Renal cortical epithelial cell (primary cell): ENCODE measurements around the gene IST1. TPM values are rescaled to one million over a fixed set of nuclear protein-coding genes. Genes with fewer than 3 reads are reported as not detected.
A peak's percentile ranks its signal among the peaks of the same experiment; 100 is the strongest.
"Not testable (repeated sequence)": the region's sequence is repeated elsewhere in the genome, so short reads cannot be mapped to it uniquely, and the experiment has no call there.

Source experiments
- DNase-seq: peaks from one replicate; pipeline ENCODE4 v3.0.0-alpha.2; 2011; ENCODE audit warnings: low read depth
- total RNA-seq: library from RNA; depleted of rRNA; stranded (reverse); fragments of >200 nt; gene quantifications from 2 replicates; pipeline ENCODE4 v1.2.3, GENCODE V29; 2014

The IST1 gene
- total RNA-seq, 1 donor from 2014 or later: 302 TPM

- DNase-seq: peak; percentile 76
These were observed 12.7 kb upstream of the IST1 start for GRCh38 chr16:71882505-71883167.

GRCh38 chr16:71883168-71883848 is 12.0 kb upstream of the IST1 start:
- DNase-seq: no peak

GRCh38 chr16:71883849-71884638 is 11.3 kb upstream of the IST1 start, which contains the start of gene ZNF821:
ZNF821 (minus strand) TSS chr16:71884182; CDS start chr16:71879946, 4,236 bp downstream.
- DNase-seq: no peak

DNA sequence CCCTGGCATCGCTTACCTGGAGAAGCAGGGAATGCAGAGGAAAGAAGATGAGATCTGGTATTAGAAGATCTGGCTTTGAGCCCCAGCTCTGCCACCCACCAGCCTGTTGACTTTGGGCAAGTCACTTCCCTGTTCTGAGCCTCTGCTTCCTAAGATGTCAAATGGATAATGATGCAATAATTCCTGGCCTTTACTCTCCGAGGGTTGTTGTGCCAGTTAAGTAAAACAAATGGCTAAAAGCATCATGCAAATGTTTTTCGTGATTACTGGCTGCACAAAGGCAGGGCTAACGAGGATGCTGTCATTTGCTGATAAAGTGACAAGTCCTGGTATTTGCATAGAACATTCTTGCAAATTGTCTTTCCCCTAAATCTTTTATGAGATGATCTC is 10.1 kb upstream of the IST1 start:
- DNase-seq: no peak

- no peak for DNase-seq
These were observed 6.2 kb upstream of the IST1 start for GRCh38 chr16:71889147-71889546.

GRCh38 chr16:71893888-71894228 is 1.5 kb upstream of the IST1 start:
- DNase-seq: no peak

DNA sequence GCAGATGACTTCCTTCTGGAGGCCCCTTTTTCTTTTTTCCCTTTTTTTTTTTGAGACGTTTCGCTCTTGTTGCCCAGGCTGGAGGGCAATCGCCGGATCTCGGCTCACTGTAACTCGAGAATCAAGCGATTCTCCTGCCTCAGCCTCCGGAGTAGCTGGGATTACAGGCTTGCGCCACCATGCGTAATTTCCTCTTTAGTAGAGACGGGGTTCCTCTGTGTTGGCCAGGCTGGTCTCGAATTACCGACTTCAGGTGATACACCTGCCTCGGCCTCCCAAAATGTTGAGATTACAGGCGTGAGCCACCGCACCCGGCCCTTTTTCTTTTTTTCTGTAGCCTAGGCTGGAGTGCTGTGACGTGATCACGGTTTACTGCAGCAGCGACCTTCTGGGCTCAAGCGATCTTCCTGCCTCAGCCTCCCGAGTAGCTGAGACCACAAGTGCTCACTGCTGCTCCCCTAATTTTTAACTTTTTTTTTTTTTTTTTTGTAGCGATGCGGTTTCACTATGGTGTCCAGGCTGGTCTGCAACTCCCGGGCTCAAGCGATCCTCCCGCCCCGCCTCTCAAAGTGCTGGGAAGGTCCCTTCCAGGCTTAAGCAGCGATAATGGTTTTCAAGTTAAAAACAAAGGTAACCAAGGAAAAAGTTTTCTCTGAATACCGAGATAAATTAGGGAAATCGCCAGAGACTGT is 956 bp upstream of the IST1 start:
- DNase-seq: peak; percentile 40

DNA sequence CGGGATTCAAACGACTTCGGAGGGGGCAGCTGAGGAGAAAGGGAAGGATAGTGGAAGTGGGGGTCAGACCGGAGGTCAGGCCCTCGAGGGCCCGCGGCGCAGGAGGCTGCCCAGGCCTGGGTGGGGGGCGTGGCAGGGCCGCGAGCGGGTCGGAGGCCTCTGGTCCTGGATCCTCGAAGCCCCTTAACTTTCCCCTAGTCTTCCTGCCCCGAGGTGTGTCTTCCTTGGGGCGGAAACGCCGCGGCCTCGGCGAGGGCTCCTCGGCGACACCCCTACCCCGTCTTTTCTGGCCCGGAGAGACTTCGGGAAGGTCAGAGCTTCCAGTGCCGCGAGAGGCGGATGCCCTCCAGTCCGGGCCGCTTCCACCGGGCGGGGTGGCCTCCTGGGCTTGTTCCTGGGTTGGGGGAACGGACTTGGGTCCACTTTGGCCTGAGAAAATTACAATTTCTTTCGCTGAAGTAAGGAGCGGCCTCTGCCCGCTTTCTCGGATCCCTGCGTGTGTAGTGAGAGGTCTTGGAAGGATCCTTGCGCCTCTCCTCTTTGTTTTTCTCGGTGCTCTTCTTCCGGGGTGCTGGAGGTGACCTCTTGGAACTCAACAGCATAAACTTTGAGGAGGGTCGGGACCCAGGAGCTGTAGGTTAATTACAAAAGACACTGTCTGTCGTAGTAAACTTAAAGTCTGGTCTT is 491 bp downstream of the IST1 start:
- DNase-seq: peak; percentile 38

GRCh38 chr16:71896764-71897368 is 1.5 kb downstream of the IST1 start:
- no peak for DNase-seq

GRCh38 chr16:71899171-71899570 is 3.8 kb downstream of the IST1 start:
- DNase-seq: no peak

DNA sequence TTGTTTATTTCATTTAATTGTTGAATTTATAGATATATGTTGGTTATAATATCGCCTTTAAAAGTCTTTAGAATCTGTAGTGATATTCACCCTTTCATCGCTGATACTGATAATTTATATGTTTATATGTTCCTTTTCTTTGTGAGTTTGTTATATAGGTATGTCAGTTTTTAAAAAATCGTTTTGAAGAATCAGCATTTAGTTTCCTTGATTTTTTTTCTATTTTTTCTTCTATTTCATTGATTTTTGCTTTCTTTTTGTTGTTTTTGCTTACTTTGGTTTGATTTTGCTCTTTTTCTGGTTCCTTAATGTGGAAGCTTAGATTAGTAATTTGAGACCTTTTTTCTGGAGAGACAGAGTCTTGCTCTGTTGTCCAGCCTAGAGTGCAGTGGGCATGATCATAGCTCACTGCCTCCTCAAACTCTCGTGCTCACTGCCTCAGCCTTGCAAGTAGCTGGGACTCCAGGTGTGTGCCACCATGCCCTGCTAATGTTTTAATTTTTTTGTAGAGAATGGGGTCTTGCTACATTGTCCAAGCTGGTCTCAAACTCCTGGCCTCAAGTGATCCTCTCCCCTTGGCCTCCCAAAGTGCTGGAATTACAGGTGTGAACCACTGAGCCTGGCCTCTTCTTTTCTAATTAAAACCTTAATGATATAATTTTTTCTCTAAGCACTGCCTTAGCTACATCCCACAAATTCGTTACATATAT is 7.5 kb downstream of the IST1 start:
- DNase-seq: no peak

- no peak for DNase-seq
These were observed 8.3 kb downstream of the IST1 start for GRCh38 chr16:71903608-71904007.

DNA sequence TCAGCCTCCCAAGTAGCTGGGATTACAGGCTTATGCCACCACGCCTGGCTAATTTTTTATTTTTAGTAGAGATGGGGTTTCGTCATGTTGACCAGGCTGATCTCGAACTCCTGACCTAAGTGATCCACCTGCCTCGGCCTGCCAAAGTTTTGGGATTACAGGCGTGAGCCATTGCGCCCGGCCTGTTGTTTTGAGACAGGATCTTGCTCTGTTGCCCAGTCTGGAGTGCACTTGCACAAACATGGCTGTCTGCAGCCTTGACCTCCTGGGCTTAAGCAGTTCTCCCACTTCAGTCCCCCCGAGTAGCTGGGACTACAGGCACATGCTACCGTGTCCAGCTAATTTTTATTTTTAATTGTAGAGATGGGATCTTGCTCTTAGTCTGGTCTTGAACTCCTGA is 8.9 kb downstream of the IST1 start:
- no peak for DNase-seq

GRCh38 chr16:71905765-71906164 is 10.4 kb downstream of the IST1 start:
- DNase-seq: not testable (repeated sequence)

- DNase-seq: no peak
These were observed 15.8 kb downstream of the IST1 start for GRCh38 chr16:71911121-71911520.

DNA sequence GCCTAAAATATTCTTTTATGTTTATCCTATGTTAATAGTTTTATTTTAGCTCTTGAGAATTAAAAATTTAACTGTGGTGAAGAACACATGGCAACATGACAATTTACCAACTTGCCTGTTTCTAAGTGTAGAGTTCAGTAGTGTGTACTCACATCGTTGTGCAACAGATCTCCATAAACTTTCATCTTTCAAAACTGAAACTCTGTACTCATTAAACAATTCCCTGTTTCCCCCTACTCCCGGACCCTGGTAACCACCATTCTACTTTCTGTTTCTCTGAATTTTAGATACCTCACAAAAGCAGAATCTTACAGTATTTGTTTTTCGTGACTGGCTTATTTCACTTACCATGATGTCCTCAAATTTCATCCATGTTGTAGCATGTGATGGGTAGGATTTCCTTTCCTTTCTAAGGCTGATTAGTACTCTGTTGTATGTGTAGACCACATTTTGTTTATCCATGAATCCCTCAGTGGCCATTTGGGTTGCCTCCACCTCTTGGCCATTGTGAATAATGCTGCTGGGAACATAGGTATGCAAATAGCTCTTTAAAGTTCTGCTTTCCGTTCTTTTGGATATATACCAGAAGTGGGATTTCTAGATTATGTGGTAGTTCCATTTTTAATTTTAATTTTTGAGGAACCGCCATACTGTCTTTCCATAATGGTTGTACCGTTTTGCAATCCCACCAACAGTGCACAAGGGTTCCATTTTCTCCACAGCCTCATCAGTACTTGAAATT is 17.4 kb downstream of the IST1 start:
- no peak for DNase-seq

DNA sequence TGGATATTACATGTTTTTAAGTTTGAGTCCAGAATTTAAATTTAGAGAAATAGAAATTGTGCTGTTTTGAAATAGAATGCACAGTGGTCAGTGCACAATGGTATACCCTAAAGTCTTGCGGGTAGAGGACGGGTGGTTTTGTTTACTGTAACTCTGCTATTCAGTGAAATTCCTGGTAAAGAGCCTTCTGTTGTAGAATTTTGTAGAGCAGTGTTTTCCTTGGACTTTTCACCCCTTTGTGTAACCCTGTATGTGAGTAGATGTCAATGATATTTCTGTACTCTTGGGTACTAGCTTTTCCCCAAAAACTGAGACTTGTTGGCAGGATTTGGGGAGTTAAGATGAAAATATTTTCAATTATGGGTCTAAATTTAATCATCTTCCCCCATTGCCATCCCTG is 19.5 kb downstream of the IST1 start:
- DNase-seq: no peak

DNA sequence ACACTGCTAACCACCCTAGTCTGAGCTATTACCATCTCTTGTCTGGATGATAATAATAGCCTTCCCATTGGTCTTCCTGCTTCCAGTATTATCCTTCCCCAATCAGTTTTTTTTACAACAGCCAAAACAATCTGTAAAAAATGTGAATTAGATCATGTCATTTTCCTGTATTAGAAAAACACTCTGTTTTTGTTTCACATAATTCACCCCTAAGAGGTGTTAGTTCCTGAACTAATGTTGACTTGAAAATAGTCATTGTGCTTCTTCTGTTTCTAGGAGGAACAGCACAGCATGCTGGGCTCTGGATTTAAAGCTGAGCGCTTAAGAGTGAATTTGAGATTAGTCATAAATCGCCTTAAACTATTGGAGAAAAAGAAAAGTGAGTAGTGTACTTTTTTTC is 20.0 kb downstream of the IST1 start:
- DNase-seq: no peak

DNA sequence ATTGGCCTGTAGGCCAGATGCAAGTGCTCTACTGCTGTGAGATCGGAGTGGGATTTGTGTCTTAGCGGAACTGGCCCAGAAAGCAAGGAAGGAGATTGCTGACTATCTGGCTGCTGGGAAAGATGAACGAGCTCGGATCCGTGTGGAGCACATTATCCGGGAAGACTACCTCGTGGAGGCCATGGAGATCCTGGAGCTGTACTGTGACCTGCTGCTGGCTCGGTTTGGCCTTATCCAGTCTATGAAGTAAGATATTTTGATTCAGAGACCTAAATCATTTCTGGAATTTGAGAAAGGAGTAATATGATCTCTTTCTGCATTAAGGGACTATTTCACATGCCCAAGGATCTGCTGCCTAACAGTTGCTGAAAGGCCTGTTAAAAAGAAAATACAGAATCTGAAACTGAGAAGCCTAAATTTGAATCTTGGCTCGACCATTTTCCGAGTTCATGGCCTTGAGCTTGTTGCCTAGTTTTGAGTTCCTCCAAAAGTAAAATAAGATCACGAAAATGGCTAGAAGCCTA is 21.1 kb downstream of the IST1 start:
- no peak for DNase-seq

GRCh38 chr16:71917900-71918299 is 22.6 kb downstream of the IST1 start:
- no peak for DNase-seq
